ENCODE results near the gene CCDC197.

The CCDC197 gene

GRCh38 chr14:94048691-94049624, 51.9 kb downstream of the CCDC197 start:
- Histone ChIP-seq H2AFZ (ENCODE audit: low read depth, low read length) (no peak overlapping the region), H3K9me3 (ENCODE audit: insufficient read depth, low read length, severe bottlenecking) (no peaks in the 10 kb centered on the region), H3K27me3 (ENCODE audit: insufficient read depth, low read length, poor library complexity) (no peaks in the 10 kb centered on the region), H3K4me1 (ENCODE audit: insufficient read depth, low read length) (no peaks in the 10 kb centered on the region), H3K36me3 (ENCODE audit: insufficient read depth, low read length) (peaks cover 93% of the 10 kb centered on the region), H3K4me3 (ENCODE audit: low read depth in 1 of 2, low read length in 2 of 2) (no peak overlapping the region), H3K27ac (ENCODE audit: low read length) (no peak overlapping the region), H3K79me2 (ENCODE audit: insufficient read depth, low read length) (no peaks in the 10 kb centered on the region), H3K4me2 (ENCODE audit: insufficient read depth, low read length) (no peak overlapping the region), H3K9ac (ENCODE audit: low read depth, low read length) (no peak overlapping the region), H4K20me1 (ENCODE audit: insufficient read depth, low read length) (peaks cover 18% of the 10 kb centered on the region)
- ATAC-seq (ENCODE audit: insufficient read depth, low read depth): no peak
- no peak for DNase-seq
- TF ChIP-seq CTCF (IDR thresholded peaks at IDR 0.05; ENCODE audit: borderline replicate concordance, extremely low read depth, low read length, poor library complexity, severe bottlenecking) (no peak), EZH2 (IDR thresholded peaks at IDR 0.05; ENCODE audit: borderline replicate concordance, low read depth, low read length, severe bottlenecking) (no peak)

GRCh38 chr14:94049625-94050023, 52.5 kb downstream of the CCDC197 start:
- DNase-seq (no peak), ATAC-seq (ENCODE audit: insufficient read depth, low read depth) (no peak)
- H3K9me3 ChIP-seq (ENCODE audit: insufficient read depth, low read length, severe bottlenecking): no peaks in the 10 kb centered on the region
- no peak overlapping the region for H3K4me3 ChIP-seq (ENCODE audit: low read depth in 1 of 2, low read length in 2 of 2)
- TF ChIP-seq EZH2 (IDR thresholded peaks at IDR 0.05; ENCODE audit: borderline replicate concordance, low read depth, low read length, severe bottlenecking): no peak
- TF ChIP-seq CTCF (IDR thresholded peaks at IDR 0.05; ENCODE audit: borderline replicate concordance, extremely low read depth, low read length, poor library complexity, severe bottlenecking): no peak
- H3K9ac ChIP-seq (ENCODE audit: low read depth, low read length): no peak overlapping the region
- H2AFZ ChIP-seq (ENCODE audit: low read depth, low read length): no peak overlapping the region
- no peaks in the 10 kb centered on the region for H3K79me2 ChIP-seq (ENCODE audit: insufficient read depth, low read length)
- no peaks in the 10 kb centered on the region for H3K27me3 ChIP-seq (ENCODE audit: insufficient read depth, low read length, poor library complexity)
- no peak overlapping the region for H3K27ac ChIP-seq (ENCODE audit: low read length)
- H4K20me1 ChIP-seq (ENCODE audit: insufficient read depth, low read length): peaks cover 18% of the 10 kb centered on the region
- H3K4me1 ChIP-seq (ENCODE audit: insufficient read depth, low read length): no peaks in the 10 kb centered on the region
- H3K4me2 ChIP-seq (ENCODE audit: insufficient read depth, low read length): no peak overlapping the region
- peaks cover 95% of the 10 kb centered on the region for H3K36me3 ChIP-seq (ENCODE audit: insufficient read depth, low read length)

- no peak for DNase-seq
Observed at GRCh38 chr14:94050231-94050880, 53.3 kb downstream of the CCDC197 start.

More at GRCh38 chr14:94050231-94050880, 53.3 kb downstream of the CCDC197 start:
- no peak overlapping the region for H2AFZ ChIP-seq (ENCODE audit: low read depth, low read length)
- H3K9ac ChIP-seq (ENCODE audit: low read depth, low read length): no peak overlapping the region
- H3K27ac ChIP-seq (ENCODE audit: low read length): no peak overlapping the region
- H3K9me3 ChIP-seq (ENCODE audit: insufficient read depth, low read length, severe bottlenecking): no peaks in the 10 kb centered on the region
- peaks cover 18% of the 10 kb centered on the region for H4K20me1 ChIP-seq (ENCODE audit: insufficient read depth, low read length)
- TF ChIP-seq CTCF (IDR thresholded peaks at IDR 0.05; ENCODE audit: borderline replicate concordance, extremely low read depth, low read length, poor library complexity, severe bottlenecking): no peak
- TF ChIP-seq EZH2 (IDR thresholded peaks at IDR 0.05; ENCODE audit: borderline replicate concordance, low read depth, low read length, severe bottlenecking): no peak
- ATAC-seq (ENCODE audit: insufficient read depth, low read depth): no peak
- H3K4me3 ChIP-seq (ENCODE audit: low read depth in 1 of 2, low read length in 2 of 2): no peak overlapping the region
- H3K36me3 ChIP-seq (ENCODE audit: insufficient read depth, low read length): peaks cover 96% of the 10 kb centered on the region
- no peaks in the 10 kb centered on the region for H3K79me2 ChIP-seq (ENCODE audit: insufficient read depth, low read length)
- no peaks in the 10 kb centered on the region for H3K27me3 ChIP-seq (ENCODE audit: insufficient read depth, low read length, poor library complexity)
- H3K4me2 ChIP-seq (ENCODE audit: insufficient read depth, low read length): no peak overlapping the region
- H3K4me1 ChIP-seq (ENCODE audit: insufficient read depth, low read length): no peaks in the 10 kb centered on the region

Measured in DND-41 (cell line).